ENCODE measurements around the gene TEX2.

DNA sequence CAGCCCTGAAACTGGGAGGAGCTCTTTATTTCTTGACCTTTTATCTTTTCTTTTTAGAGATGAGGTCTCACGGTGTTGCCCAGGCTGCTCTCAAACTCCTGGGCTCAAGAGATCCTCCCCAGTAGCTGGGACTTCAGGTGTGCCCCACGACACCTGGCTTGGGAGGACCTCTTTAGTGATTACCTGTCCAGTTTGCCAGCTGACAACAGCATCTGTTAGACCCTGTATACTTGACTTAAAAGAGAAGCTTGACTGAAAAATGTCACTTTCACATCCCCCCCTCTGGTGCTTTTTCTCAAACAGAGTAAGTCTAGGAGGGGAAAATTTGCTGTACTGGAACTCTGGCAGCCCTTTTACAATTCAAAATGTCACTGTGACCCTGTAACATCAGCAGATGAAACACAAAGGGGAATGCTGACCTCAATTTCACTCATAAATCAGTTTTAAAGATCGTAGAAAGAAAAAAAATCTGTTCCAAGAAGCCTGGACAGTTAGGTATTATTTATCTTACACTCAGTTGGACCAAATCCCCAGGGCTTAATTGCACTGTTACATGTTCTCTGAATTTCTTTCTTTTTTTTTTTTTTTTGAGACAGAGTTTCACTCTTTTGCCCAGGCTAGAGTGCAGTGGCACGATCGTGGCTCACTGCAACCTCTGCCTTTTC, 131.3 kb downstream of the TEX2 start:
- TF ChIP-seq, protein P1, sequence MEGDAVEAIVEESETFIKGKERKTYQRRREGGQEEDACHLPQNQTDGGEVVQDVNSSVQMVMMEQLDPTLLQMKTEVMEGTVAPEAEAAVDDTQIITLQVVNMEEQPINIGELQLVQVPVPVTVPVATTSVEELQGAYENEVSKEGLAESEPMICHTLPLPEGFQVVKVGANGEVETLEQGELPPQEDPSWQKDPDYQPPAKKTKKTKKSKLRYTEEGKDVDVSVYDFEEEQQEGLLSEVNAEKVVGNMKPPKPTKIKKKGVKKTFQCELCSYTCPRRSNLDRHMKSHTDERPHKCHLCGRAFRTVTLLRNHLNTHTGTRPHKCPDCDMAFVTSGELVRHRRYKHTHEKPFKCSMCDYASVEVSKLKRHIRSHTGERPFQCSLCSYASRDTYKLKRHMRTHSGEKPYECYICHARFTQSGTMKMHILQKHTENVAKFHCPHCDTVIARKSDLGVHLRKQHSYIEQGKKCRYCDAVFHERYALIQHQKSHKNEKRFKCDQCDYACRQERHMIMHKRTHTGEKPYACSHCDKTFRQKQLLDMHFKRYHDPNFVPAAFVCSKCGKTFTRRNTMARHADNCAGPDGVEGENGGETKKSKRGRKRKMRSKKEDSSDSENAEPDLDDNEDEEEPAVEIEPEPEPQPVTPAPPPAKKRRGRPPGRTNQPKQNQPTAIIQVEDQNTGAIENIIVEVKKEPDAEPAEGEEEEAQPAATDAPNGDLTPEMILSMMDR (conservative IDR thresholded peaks at IDR 0.05) = no peak
- no peak for TF ChIP-seq EZH2 (IDR thresholded peaks at IDR 0.05; ENCODE audit: low read depth)

All from PC-9 (cell line).